ENCODE measurements around the gene SORL1.

DNA sequence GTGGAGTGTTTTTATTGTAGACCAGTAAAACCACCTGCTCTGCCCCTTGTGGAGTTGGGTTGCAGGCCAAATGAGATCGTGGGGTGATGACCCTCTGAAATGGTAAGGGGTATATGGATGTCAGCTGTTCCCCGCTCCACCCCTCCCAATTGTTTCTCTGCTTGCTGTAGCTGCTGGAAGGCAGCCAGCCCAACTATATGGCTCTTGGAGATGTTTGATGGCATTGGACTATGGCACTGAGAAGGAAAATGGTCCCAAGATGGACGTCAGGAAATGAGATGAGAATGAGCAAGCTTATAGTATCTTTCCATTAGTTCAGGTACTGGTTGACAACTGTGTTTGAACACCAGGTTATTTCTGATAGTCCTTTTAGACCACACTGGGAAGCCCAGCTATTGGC lies 95.5 kb downstream of the SORL1 start:
- TF ChIP-seq, protein P1, sequence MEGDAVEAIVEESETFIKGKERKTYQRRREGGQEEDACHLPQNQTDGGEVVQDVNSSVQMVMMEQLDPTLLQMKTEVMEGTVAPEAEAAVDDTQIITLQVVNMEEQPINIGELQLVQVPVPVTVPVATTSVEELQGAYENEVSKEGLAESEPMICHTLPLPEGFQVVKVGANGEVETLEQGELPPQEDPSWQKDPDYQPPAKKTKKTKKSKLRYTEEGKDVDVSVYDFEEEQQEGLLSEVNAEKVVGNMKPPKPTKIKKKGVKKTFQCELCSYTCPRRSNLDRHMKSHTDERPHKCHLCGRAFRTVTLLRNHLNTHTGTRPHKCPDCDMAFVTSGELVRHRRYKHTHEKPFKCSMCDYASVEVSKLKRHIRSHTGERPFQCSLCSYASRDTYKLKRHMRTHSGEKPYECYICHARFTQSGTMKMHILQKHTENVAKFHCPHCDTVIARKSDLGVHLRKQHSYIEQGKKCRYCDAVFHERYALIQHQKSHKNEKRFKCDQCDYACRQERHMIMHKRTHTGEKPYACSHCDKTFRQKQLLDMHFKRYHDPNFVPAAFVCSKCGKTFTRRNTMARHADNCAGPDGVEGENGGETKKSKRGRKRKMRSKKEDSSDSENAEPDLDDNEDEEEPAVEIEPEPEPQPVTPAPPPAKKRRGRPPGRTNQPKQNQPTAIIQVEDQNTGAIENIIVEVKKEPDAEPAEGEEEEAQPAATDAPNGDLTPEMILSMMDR (IDR thresholded peaks at IDR 0.05) = no peak
- no peak for TF ChIP-seq POLR2A (IDR thresholded peaks at IDR 0.05; ENCODE audit: low read depth)
- no peak for TF ChIP-seq POLR2AphosphoS5 (IDR thresholded peaks at IDR 0.05)
